WTC11 (cell line): ENCODE results near the gene ZBTB7B. TPM values are rescaled to one million over a fixed set of nuclear protein-coding genes. Genes with fewer than 3 reads are reported as not detected.

Source experiments
- CDX4 ChIP-seq: fragments of 250-450 bp; sonication (Bioruptor Pico); IDR thresholded peaks from 2 replicates; pipeline ENCODE4 v1.9.0; 2021; ENCODE audit warnings: moderate library complexity, mild to moderate bottlenecking, inconsistent platforms, borderline replicate concordance
- CREM ChIP-seq: sonication (generic); formaldehyde crosslinking; IDR thresholded peaks from 2 replicates; pipeline ENCODE4 v1.8.1; 2022; ENCODE audit warnings: mild to moderate bottlenecking, missing genetic modification reagents, moderate library complexity
- CTCF ChIP-seq: fragments of 200-600 bp; IDR thresholded peaks from 2 replicates; pipeline ENCODE4 v1.8.0; 2022; ENCODE audit warnings: antibody characterized with exemption
- E2F1 ChIP-seq: sonication (generic); formaldehyde crosslinking; IDR thresholded peaks from 2 replicates; pipeline ENCODE4 v1.8.0; 2022; ENCODE audit warnings: mild to moderate bottlenecking, missing genetic modification reagents
- ELF4 ChIP-seq: sonication (generic); formaldehyde crosslinking; IDR thresholded peaks from 2 replicates; pipeline ENCODE4 v1.8.1; 2022; ENCODE audit warnings: low read depth, mild to moderate bottlenecking, moderate library complexity, missing genetic modification reagents
- ERG ChIP-seq: fragments of 250-450 bp; sonication (Bioruptor Pico); IDR thresholded peaks from 2 replicates; pipeline ENCODE4 v1.8.0; 2021; ENCODE audit warnings: mild to moderate bottlenecking
- ESRRA ChIP-seq: sonication (generic); formaldehyde crosslinking; IDR thresholded peaks from 2 replicates; pipeline ENCODE4 v1.8.1; 2022; ENCODE audit warnings: mild to moderate bottlenecking, missing genetic modification reagents, borderline replicate concordance
- FOXJ3 ChIP-seq: sonication (generic); formaldehyde crosslinking; IDR thresholded peaks from 2 replicates; pipeline ENCODE4 v1.9.0; 2021; ENCODE audit warnings: missing genetic modification reagents, mild to moderate bottlenecking, borderline replicate concordance
- FOXK1 ChIP-seq: sonication (generic); formaldehyde crosslinking; IDR thresholded peaks from 2 replicates; pipeline ENCODE4 v1.8.0; 2022; ENCODE audit warnings: mild to moderate bottlenecking, moderate library complexity, missing genetic modification reagents
- FOXP4 ChIP-seq: sonication (generic); formaldehyde crosslinking; IDR thresholded peaks from 2 replicates; pipeline ENCODE4 v1.8.0; 2022; ENCODE audit warnings: mild to moderate bottlenecking, missing genetic modification reagents
- GABPB1 ChIP-seq: sonication (generic); formaldehyde crosslinking; IDR thresholded peaks from 2 replicates; pipeline ENCODE4 v1.8.1; 2023; ENCODE audit warnings: mild to moderate bottlenecking, missing genetic modification reagents
- MAX ChIP-seq: sonication (generic); formaldehyde crosslinking; IDR thresholded peaks from 2 replicates; pipeline ENCODE4 v1.8.0; 2022; ENCODE audit warnings: mild to moderate bottlenecking, missing genetic modification reagents
- NFATC4 ChIP-seq: fragments of 250-450 bp; sonication (Bioruptor Pico); IDR thresholded peaks from 2 replicates; pipeline ENCODE4 v1.9.0; 2021; ENCODE audit warnings: mild to moderate bottlenecking
- NFYB ChIP-seq: sonication (generic); formaldehyde crosslinking; conservative IDR thresholded peaks from 2 replicates; pipeline ENCODE4 v1.8.0; 2022; ENCODE audit warnings: low read depth, missing genetic modification reagents
- PRRX2 ChIP-seq: fragments of 250-450 bp; sonication (Bioruptor Pico); IDR thresholded peaks from 2 replicates; pipeline ENCODE4 v1.8.0; 2021; ENCODE audit warnings: mild to moderate bottlenecking
- SMAD4 ChIP-seq: sonication (generic); formaldehyde crosslinking; IDR thresholded peaks from 2 replicates; pipeline ENCODE4 v1.8.0; 2022; ENCODE audit warnings: mild to moderate bottlenecking, missing genetic modification reagents
- SOX15 ChIP-seq: fragments of 250-450 bp; sonication (Bioruptor Pico); IDR thresholded peaks from 2 replicates; pipeline ENCODE4 v1.9.0; 2021; ENCODE audit warnings: mild to moderate bottlenecking
- TCF7 ChIP-seq: sonication (generic); formaldehyde crosslinking; IDR thresholded peaks from 2 replicates; pipeline ENCODE4 v1.8.0; 2022; ENCODE audit warnings: mild to moderate bottlenecking, low read depth, missing genetic modification reagents, moderate library complexity
- TEAD4 ChIP-seq: sonication (generic); formaldehyde crosslinking; IDR thresholded peaks from 2 replicates; pipeline ENCODE4 v1.8.0; 2022; ENCODE audit warnings: mild to moderate bottlenecking, missing genetic modification reagents
- TP53 ChIP-seq: sonication (generic); formaldehyde crosslinking; IDR thresholded peaks from 2 replicates; pipeline ENCODE4 v1.8.1; 2023; ENCODE audit warnings: mild to moderate bottlenecking, missing genetic modification reagents
- ZBTB43 ChIP-seq: sonication (generic); formaldehyde crosslinking; IDR thresholded peaks from 2 replicates; pipeline ENCODE4 v1.8.1; 2023; ENCODE audit warnings: mild to moderate bottlenecking, missing genetic modification reagents
- ZNF138 ChIP-seq: sonication (generic); formaldehyde crosslinking; conservative IDR thresholded peaks from 2 replicates; pipeline ENCODE4 v1.8.1; 2022; ENCODE audit warnings: mild to moderate bottlenecking, moderate library complexity, missing genetic modification reagents
- ZNF232 ChIP-seq: sonication (generic); formaldehyde crosslinking; IDR thresholded peaks from 2 replicates; pipeline ENCODE4 v1.8.0; 2022; ENCODE audit warnings: mild to moderate bottlenecking, missing genetic modification reagents
- ZNF396 ChIP-seq: fragments of 250-450 bp; sonication (Bioruptor Pico); IDR thresholded peaks from 2 replicates; pipeline ENCODE4 v1.8.0; 2021; ENCODE audit warnings: mild to moderate bottlenecking, moderate library complexity, borderline replicate concordance
- ZNF416 ChIP-seq: fragments of 250-450 bp; sonication (Bioruptor Pico); IDR thresholded peaks from 2 replicates; pipeline ENCODE4 v1.9.0; 2021; ENCODE audit warnings: mild to moderate bottlenecking, inconsistent platforms
- ZNF512 ChIP-seq: sonication (generic); formaldehyde crosslinking; IDR thresholded peaks from 2 replicates; pipeline ENCODE4 v1.8.1; 2022; ENCODE audit warnings: missing genetic modification reagents, borderline replicate concordance
- ZNF671 ChIP-seq: fragments of 250-450 bp; sonication (Bioruptor Pico); IDR thresholded peaks from 2 replicates; pipeline ENCODE4 v1.8.0; 2021; ENCODE audit warnings: mild to moderate bottlenecking
- total RNA-seq: library from RNA; stranded (reverse); gene quantifications from 3 replicates; pipeline ENCODE4 v1.2.3, GENCODE V29; 2021

Gene ZBTB7B
- total RNA-seq, 1 experiment from 2014 or later, result 29.8 TPM

- TF ChIP-seq ZNF671 (CRISPR knock-in tag), result no peak
- TF ChIP-seq ZBTB43, result no peak
- peak; percentile 88 for TF ChIP-seq FOXK1 (CRISPR knock-in tag)
- TF ChIP-seq FOXP4 (CRISPR knock-in tag), result no peak
- TF ChIP-seq CTCF, result no peak
- TF ChIP-seq ESRRA (CRISPR knock-in tag), result no peak
- TF ChIP-seq ZNF396 (CRISPR knock-in tag), result no peak
- no peak for TF ChIP-seq ELF4 (CRISPR knock-in tag)
- no peak for TF ChIP-seq ZNF416
- TF ChIP-seq MAX, result peak; percentile 93
- no peak for TF ChIP-seq SOX15 (CRISPR knock-in tag)
- no peak for TF ChIP-seq ZNF512 (CRISPR knock-in tag)
- no peak for TF ChIP-seq FOXJ3
- peak; percentile 67; the same call in 1 of the 2 replicates for TF ChIP-seq ZNF232
- TF ChIP-seq SMAD4 (CRISPR knock-in tag), result no peak
- no peak for TF ChIP-seq TEAD4 (CRISPR knock-in tag)
- no peak for TF ChIP-seq ERG
- peak; percentile 24 for TF ChIP-seq CREM
- peak; percentile 96 for TF ChIP-seq NFYB (CRISPR knock-in tag)
- TF ChIP-seq CDX4, result no peak
- TF ChIP-seq E2F1, result no peak
- TF ChIP-seq TP53, result no peak
- TF ChIP-seq TCF7, result no peak
- TF ChIP-seq PRRX2 (CRISPR knock-in tag), result no peak
- no peak for TF ChIP-seq NFATC4
- TF ChIP-seq ZNF138, result no peak
- TF ChIP-seq GABPB1 (CRISPR knock-in tag), result peak; percentile 72
Observed at GRCh38 chr1:154974102-154974807, 28.3 kb upstream of the ZBTB7B start, which contains the start of gene CKS1B (continued).
